Suppressor macrophage (primary cell): Measurements from ENCODE around the gene CEP120.
"Not testable (repeated sequence)": the region's sequence is repeated elsewhere in the genome, so short reads cannot be mapped to it uniquely, and the experiment has no call there.

ENCODE experiments used
- DNase-seq, 4 experiments: peaks; one replicate each; pipeline ENCODE4 v3.0.0-alpha.2; 2020 to 2022

CEP120 gene

DNA sequence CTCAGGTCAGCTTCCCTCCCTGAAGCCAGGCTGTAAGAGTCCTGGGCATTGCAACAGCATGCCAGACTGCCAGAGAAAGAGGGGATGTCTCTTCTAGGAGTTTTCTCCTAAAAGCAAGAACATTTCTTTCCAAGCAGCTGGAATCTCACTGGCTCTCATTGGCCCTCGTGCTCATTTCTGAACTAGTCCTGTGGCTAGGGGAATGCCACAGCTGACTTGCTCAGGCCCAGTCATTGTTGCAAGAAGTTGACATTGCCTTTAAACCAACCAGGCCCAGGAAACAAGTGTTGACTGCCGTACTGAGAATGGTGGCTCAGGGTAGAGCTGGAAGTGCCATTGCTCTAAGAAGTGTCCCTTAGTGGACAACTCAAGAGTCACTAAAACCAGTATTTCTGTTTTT lies 15.0 kb upstream of the CEP120 start:
- no peak for DNase-seq

DNA sequence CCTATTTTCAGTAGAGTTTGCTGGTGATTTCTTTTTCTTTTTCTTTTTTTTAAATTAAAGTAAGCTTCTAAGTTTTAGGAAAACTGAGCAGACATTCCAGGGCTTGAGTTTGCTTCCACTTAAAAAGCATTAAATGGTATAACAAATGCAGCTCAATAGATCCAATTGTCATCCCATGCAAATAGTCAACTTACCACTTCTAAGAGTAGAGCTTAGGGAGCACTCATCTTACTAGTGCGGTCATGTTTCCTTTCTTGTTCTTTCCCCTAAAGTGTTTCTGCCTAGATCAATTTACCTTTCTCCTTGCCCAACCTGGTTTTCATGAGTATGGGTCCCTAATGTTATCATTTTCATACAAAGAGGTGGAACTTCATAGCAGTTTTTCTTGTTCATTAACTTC lies 13.0 kb upstream of the CEP120 start:
- no peak for DNase-seq

DNA sequence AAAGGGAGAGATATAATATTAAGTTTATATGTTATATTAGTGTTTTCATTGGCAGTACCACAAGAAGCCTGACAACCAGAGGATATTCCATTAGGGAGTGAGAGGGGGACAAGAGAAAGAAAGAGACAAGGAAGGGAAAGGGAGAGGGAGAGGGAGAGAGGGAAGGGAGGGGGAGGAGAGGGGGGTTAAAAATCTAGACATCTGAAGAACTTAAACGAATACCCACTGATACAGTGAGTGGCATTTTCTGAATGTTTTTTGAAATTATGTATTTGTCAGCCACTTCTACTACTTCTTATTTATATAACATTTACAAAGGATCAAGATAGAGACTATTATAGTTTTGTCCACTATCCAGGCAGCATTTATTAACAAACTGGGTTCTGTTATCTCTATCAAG lies 11.6 kb upstream of the CEP120 start:
- no peak for DNase-seq

DNA sequence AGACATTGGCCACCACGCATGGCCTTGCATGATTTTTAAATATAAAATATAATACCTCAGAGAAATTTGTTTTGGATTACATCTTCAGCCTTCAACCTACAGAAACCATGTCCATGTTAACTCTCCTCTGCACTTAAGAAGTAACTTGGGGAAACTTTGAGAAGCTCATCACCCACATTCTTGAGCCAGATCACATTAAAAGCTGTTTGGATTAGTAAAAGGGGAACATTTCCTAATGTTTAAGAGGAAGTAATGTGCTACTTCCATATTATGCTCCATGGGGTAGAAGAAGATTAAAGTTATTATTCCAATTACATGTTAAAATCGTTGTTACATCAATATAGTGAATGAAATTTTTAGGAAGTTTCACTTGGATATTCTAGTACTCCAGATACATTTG lies 10.4 kb upstream of the CEP120 start:
- DNase-seq: peak; percentile 21 to 72 (median 54)

DNA sequence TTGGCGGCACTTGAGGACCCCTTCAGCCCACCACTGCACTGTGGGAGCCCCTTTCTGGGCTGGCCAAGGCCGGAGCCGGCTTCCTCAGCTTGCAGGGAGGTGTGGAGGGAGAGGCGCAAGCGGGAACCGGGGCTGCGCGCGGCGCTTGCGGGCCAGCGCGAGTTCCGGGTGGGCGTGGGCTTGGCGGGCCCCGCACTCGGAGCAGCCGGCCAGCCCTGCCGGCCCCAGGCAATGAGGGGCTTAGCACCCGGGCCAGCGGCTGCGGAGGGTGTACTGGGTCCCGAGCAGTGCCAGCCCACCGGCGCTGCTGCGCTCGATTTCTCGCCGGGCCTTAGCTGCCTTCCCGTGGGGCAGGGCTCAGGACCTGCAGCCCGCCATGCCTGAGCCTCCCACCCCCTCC lies 7.2 kb upstream of the CEP120 start:
- not testable (repeated sequence) for DNase-seq

DNA sequence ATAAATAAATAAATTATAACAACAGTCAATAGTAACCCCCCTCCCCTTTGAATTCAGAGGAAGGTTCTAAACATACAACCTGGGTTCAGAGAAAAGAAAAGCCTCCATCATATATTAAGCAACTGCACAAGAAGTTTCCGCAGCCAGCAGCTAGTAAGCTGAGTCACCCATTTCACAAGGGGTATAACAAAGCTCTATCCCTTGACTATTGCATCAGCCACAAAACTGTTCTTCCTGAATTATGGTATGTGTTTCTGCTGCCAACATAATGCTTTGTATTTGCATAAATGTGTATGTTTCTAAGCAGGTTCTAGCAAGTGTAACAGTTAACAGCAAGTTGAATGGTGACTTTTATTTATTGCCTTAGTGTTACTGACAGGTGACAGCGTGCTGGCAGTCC lies 6.8 kb upstream of the CEP120 start:
- peak; percentile 79 to 96 (median 88) for DNase-seq

DNA sequence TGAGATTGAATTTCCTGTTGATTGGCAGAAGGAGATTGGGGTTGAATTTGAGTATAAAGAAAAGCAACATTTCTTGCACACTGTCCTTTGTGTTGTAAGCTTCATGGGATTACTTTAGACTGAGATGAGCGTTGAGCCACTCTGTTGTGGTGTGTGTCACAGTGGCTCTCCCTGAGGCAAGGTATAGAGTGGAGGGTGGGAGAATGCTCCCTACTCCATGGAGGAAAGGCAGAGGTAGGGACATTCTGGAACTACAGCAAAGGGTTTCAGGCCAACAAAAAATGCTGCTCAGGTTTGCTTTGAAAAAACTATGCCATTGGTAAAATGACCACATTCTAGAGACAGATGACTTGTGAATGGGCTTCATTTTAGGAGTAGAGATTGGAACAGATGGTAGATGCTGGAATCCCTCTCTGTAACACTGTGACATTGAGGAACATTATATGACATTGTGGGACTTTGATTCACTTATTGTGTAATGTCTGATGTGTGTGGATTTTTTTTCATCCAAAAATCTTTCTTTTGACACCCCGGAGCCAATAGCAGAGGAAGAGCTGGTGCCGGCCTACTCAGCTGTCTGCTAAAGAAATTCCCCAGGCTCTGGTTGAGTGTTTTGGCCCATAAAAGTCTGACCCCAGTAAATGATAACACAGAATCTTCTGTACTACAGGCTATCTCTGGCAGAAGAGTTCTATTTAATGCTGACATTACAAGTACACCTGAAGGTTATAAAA lies 6.2 kb upstream of the CEP120 start:
- peak in 2 of 4 experiments; percentile 15 to 19 for DNase-seq

DNA sequence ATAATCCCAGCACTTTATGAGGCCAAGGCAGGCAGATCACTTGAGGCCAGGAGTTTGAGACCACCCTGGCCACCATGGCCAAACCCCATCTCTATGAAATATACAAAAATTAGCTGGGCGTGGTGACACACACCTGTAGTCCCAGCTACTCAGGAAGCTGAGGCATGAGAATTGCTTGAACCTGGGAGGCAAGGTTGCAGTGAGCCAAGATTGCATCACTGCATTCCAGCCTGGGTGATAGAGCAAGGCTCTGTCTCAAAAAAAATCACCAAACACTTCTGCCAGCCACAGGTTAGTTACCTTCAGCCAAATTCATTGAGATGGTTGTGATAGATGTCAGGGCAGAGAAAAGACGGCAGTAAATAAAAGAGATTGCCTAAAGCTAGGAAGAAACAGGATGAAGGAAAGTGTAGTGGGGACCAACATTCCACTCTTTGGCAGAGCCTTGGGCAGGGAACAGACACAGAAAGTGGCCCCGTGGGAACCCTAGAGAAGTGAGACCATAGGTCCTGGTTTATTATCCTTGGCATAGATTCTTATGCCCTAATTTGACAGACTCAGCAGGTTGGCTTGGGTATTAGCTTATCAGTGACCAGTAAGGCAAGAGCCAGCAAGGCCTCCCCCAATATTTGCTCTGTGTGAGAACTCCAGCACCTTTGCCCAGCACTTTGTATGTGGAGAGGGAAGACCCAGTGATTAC lies 5.5 kb upstream of the CEP120 start:
- no peak for DNase-seq

DNA sequence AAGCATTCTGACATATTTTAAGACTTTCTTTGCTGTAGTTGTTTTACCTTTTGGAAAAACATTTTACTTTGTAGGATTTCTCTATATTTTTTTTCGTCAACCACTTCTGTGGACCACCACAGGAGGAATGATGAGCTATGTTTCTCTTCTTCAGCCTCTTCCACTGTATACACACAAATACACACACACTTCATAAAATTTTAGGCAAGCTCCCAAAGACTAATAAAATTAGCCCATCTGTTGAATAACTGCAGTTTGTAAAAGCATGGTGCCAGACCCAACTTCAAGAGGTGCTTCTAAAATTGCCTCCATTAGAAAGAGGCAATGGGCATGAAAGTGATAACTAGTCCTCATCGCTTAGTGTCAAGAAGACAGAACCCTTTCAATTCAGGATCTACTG lies 4.1 kb upstream of the CEP120 start:
- no peak for DNase-seq

DNA sequence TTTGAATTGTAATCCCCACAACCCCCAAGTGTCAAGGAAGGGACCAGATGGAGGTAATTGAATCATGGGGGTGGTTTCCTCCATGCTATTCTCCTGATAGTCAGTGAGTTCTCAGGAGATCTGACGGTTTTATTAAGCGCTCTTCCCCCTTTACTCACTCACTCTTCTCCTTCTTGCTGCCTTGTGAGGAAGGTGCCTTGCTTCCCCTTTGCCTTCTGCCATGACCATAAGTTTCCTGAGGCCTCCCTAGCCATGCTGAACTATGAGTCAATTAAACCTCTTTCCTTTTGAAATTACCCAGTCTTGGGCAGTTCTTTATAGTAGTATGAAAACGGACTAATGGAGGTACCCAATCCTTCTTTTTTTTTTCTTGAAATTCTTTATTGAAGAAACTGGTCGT lies 2.2 kb upstream of the CEP120 start:
- DNase-seq: peak; percentile 55 to 71 (median 62)

DNA sequence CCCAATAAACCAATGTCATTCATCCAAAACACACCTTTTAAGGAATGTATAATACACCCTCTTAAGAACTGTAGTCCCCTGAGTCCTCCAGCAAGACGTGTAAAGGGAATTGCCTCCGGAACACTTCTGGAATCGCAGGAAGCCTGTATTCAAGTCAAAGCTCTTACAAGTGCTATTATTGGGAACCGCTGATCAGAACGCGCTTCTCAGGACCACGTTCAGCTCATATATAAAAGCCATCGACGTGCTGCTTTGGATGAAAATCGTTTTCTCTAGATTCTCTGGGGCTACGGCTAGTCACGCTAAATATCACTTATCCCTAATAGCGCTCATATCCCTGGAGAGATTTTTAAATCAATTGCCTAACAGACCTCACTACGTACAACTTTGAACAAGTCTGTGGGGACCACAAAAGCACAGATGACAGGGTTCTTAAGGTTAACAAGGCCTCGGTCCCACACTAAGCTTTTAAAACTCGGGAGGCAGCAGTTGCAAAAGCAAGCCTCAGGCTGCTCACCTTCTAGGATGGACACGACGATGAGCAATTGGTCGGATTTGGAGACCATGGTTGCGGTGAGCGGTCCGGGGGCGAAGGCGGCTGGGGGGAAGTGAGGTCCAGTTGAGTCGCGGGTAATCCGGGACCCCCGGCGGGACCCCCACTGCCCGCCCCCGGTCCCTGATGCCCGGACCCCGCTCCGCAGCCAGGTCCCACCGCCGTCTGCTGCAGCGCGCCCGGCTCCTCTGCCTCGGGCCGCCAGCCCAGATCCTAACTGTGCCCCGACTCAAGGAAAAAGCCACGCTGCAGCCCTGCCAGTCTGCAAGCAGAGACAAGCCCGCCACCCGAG lies 548 bp downstream of the CEP120 start:
- peak; percentile 20 to 39 (median 26) for DNase-seq

DNA sequence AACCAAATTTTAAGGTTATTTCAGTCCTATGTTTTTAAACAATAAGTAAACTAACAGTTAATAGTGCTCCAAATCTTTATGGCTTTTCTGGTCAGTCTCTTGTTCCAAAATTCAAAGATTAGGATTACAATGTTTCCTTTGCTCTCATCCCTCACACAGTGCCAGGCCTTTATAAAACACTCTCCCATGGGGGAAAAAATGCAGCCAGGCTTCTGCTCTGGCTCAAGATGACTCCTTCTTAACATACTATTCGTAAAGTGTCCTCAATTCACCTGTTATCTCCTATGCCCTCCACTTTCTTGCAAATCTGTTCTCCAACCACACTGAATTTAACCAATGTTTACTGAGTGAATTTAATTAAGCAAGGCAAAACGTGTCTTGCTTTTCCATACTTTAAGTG lies 1.4 kb downstream of the CEP120 start:
- no peak for DNase-seq

DNA sequence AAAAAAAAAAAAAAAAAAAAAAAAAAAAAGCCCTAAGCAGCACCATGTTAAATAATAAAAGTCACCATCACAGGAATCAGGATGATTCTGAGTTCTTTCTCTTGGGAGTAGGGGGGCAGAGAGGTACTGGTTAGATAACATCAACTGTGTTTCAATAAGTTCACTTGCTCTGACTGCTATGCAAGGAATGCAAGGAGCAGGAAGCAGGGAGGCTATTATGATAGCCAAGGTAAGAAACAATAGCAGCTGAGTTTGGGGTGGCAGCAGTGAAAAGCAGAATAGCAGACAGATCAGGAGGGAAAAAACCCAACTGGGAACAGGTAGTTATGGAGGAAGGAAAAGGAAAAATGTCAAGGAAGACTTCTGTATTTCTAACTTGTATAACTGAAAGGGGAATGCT lies 8.2 kb downstream of the CEP120 start:
- no peak for DNase-seq

DNA sequence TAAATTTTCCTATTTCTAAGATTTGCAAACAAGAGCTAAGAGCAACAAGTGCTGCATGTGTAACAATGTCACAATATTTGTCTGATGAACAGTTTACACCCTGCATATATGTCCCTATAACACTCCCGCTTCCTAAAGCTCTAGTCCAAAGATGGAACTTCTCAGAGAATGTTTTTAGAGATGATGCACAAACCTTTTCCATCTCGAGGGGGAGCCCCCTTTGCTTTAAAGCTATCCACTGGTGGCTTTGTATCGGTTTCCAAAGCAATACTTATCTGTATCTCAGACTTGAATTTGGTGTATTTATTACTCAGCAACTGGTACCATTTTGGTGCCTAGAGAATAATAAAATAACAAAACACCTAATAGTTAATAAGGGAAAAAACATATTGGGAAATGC lies 11.0 kb downstream of the CEP120 start:
- DNase-seq: no peak

DNA sequence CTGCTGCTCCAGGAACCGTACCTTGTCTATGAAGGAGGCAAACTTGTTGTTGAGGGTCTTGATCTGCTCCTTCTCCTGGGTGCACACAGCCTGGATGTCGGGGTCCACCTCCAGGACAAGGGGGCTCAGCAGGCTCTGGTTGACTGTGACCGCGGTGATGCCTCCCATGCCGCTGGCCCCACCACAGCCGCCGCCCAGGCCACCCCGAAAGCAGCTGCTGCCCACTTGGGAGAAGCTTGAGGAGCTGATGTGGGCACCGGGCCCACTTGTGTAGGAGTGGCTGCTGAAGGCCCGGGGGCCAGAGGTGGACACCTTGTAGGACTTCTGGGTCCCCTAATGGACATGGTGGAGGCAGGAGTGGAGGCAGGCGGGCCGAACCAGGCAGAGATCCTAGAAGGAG lies 21.2 kb downstream of the CEP120 start:
- DNase-seq: not testable (repeated sequence)

DNA sequence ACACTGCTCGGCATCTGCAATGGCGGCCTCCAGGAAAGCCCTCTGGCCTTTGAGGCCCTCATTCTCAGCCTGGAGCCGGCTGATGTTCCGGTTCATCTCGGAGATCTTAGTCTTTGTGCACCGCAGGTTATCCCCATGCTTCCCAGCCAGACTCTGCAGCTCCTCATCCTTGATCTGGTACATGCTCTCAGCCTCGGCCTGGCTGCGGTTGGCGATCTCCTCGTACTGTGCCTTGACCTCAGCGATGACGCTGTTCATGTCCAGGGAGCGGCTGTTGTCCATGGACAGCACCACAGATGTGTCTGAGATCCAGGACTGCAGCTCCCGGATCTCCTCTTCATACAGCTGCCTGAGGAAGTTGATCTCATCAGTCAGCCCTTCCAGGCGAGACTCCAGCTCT lies 21.9 kb downstream of the CEP120 start:
- no peak for DNase-seq

DNA sequence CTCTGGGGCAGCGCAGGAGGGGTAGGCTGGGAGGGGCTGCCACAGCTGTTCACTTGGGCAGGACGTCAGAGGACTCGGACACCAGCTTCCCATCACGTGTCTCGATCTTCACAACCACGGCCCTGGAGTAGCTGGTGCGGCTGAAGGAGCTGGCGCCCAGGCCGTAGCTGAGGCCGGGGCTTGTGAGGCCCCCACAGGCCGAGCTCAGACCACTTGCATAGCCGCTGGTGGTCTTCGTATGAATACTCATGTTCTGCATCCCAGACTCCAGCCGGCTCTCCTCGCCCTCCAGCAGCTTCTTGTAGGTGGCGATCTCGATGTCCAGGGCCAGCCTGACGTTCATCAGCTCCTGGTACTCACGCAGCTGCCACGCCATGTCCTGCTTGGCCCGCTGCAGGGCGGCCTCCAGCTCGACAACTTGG lies 22.3 kb downstream of the CEP120 start:
- DNase-seq: not testable (repeated sequence)

DNA sequence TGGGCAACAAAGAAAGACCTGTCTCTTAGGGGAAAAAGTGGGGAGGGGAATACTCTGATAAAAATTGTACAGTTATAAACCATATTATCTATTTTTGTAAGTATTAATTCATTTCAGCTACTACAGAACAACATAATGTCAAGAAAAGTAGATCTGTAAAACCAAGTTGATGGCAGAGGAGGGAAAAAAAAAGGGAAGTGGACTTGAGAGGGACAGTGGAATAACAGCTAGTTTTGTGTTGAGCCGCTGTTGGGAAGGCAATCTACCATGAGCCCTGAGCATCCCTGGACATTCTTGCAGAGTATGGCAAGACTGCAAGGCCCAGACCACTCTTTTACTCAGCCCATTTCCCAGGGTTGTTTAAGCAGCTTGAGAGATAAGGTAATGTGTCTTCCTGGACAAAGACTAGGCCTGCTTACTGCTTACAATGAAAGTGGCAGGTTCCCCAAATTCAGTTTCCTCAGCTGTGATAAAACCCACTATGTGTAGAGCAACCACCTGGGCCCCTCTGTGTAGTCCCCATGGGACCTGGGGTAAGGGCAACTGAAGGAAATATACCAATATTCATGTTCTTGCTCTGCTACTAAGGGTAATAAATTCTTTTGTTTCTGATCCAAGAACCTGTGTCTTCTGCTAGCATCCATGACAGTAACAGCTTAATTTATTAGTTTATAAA lies 25.0 kb downstream of the CEP120 start:
- DNase-seq: no peak

DNA sequence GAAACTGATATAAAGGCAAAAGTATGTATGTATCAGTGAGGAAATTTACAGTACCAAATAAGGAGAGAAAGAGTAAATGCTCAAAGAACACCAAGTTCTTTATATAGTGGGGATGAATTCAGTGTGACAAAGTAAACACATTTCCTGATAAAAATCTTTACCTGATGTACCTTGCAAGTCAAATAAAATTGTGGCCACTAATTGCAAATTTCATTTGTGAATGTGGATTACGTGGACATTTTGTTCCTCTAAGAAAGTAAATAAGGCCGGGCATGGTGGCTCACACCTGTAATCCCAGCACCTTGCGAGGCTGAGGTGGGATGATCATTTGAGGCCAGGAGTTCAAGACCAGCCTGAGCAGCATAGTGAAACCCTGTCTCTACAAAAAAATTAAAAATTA lies 25.7 kb downstream of the CEP120 start:
- no peak for DNase-seq

DNA sequence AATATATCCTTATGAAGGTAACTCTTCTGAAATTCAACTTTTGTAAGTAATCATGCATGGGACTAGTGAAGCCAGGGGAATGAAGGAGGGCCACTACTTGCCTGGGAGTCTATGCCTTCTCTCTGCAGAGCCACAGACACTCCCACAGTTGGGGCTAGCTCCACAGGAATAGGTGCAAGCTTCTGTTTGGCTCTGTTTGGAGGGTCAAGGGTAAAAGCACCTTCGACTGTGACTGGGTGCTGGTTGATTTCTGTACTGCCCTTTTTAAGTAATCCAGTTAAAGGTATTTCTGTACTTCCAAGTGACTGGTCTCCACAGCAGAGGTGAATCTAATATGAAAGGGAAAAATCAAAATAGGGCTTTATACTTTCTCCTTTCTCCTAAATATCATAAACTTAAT lies 32.2 kb downstream of the CEP120 start:
- DNase-seq: no peak

DNA sequence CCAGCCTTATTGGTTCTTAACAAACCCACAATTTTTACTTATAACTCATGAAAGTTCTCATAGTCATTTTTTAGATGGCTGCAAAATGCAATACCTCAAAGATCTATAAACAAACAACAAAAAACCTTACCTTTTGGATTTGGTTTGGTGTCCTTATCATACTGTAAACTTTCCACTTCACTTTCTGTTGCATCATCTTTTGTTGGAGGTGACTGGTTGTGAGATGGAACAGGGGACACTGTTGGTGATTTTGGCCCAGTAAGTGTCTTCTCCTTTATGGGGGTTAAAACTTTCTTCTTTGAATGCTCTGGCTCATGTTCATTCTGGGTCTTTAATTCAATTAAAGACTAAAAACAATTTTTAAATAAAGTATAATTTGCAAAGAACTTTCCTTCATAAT lies 33.4 kb downstream of the CEP120 start:
- DNase-seq: no peak

DNA sequence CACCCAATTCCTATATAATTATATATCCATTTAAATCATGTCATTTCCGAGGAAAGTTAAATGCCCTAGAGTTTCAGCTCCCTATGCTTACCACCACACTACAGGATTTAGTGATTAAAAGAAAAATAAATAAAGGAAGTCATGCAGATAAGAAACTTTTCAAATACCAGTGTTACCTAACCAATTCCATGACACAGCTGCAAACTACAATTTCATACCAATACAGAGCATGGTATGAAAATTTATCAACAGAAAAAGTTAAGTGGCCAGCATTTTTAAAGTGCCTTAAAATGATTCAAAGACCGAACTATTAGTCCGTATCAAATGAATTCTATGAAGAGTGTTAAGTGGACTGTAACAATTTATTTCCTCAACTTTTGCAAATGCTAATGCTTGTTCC lies 35.9 kb downstream of the CEP120 start:
- no peak for DNase-seq

DNA sequence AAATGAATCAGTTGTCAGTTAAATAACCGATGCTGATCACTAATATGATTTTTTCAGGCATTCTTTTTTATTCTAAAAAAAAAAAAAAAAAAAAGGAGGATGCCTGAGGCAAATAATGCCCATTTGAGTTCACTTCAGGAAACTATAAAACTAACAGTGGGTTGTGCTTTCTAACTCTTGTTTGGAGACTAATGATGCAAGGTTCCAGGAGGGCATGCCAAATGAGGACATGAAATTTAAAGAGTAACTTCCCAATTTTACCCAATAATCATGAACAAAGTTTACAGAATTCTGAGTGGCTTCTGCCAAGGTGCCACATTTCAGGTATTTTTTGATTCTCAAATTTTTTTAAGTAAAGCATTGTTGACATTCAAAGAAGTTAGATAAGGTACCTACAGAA lies 41.0 kb downstream of the CEP120 start:
- DNase-seq: peak in 2 of 4 experiments; percentile 12 to 18
